ENCODE measurements around the gene STAT4. TPM values are rescaled to one million over a fixed set of nuclear protein-coding genes. Genes with fewer than 3 reads are reported as not detected.

STAT4 gene
- total and polyA plus RNA-seq, 4 donors = 2.5 to 11.5 (median 5.6) TPM

DNA sequence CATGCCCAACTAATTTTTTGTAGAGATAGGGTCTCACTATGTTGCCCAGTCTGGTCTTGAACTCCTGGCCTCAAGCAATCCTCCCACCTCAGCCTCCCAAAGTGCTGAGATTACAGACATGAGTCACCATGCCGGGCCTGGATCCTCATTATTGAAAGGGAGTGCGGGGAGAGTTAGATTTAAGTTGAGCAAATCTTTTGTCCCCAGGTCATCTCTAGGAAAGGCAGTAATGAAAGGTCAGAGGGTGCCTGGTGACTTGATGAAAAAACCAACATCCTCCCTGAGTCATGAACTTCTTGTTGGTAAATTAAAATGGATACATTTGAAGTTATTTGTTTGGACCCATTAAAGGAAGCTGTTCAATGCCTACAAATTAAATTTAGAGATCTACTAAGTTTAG is 25.1 kb downstream of the STAT4 start:
- no peak overlapping the region for H3K9ac ChIP-seq (ENCODE audit: insufficient read depth in 1 of 2, low read length in 2 of 2)
- H3K27ac ChIP-seq (ENCODE audit: low read depth in 1 of 2, low read length in 1 of 2) = no peak overlapping the region
- DNase-seq (no peak), ATAC-seq (ENCODE audit: insufficient read depth, low FRiP score) (no peak)
- H3K9me3 ChIP-seq (ENCODE audit: control insufficient read depth in 4 of 4, insufficient read depth in 3 of 4, low read length in 3 of 4) = no peaks in the 10 kb centered on the region
- WGBS, 2 donors = 37 to 50% methylated on average over 2 of the region's 2 CpGs
- H3K36me3 ChIP-seq (ENCODE audit: control insufficient read depth in 4 of 4, insufficient read depth in 4 of 4, low read length in 4 of 4) = no peaks in the 10 kb centered on the region
- H3K4me3 ChIP-seq = no peak overlapping the region
- H3K4me1 ChIP-seq (ENCODE audit: control insufficient read depth in 5 of 5, insufficient read depth in 5 of 5, low read length in 5 of 5) = no peaks in the 10 kb centered on the region
- TF ChIP-seq, protein P1, sequence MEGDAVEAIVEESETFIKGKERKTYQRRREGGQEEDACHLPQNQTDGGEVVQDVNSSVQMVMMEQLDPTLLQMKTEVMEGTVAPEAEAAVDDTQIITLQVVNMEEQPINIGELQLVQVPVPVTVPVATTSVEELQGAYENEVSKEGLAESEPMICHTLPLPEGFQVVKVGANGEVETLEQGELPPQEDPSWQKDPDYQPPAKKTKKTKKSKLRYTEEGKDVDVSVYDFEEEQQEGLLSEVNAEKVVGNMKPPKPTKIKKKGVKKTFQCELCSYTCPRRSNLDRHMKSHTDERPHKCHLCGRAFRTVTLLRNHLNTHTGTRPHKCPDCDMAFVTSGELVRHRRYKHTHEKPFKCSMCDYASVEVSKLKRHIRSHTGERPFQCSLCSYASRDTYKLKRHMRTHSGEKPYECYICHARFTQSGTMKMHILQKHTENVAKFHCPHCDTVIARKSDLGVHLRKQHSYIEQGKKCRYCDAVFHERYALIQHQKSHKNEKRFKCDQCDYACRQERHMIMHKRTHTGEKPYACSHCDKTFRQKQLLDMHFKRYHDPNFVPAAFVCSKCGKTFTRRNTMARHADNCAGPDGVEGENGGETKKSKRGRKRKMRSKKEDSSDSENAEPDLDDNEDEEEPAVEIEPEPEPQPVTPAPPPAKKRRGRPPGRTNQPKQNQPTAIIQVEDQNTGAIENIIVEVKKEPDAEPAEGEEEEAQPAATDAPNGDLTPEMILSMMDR (IDR thresholded peaks at IDR 0.05; ENCODE audit: control extremely low read depth, extremely low read depth) = no peak
- no peaks in the 10 kb centered on the region for H3K27me3 ChIP-seq (ENCODE audit: control insufficient read depth in 3 of 3, insufficient read depth in 3 of 3, low read length in 2 of 3)

DNA sequence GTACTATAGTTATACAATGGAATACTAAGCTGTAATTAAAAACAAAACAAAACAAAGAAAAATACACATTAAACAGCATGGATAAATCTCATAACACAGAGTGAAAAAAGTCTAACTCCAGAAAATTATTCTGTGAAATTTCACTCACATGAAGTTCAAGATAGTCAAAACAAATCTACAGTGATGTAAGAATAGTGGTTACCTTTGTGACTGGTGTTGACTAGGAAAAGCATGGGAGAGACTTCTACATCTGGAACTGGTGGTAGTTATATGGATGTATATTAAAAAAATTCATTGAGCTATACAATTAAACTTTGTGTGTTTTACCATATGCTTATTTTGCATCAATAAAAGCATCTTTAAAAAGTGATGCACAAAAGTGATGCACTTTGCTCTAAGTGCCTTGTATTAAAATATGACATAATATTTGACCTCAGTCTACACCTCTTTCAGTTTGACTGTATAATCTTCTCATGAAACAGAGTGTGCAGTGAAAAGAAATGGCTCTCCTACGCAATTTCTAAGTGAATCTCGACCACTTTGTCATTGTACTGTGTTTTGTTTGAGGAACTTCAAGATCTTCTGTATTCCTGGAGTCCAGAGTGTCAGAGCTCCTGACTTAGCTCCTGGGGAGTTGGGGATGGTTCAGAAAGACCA is 28.0 kb downstream of the STAT4 start:
- H3K4me1 ChIP-seq (ENCODE audit: control insufficient read depth in 5 of 5, insufficient read depth in 5 of 5, low read length in 5 of 5) = peaks cover 0 to 5% (median 0%) of the 10 kb centered on the region in 5 donors
- H3K9me3 ChIP-seq (ENCODE audit: control insufficient read depth in 4 of 4, insufficient read depth in 3 of 4, low read length in 3 of 4) = no peaks in the 10 kb centered on the region
- 90 to 91% methylated on average over 2 of the region's 2 CpGs for WGBS, 2 donors
- H3K9ac ChIP-seq (ENCODE audit: insufficient read depth in 1 of 2, low read length in 2 of 2) = no peak overlapping the region
- H3K27me3 ChIP-seq (ENCODE audit: control insufficient read depth in 3 of 3, insufficient read depth in 3 of 3, low read length in 2 of 3) = no peaks in the 10 kb centered on the region
- ATAC-seq (ENCODE audit: insufficient read depth, low FRiP score) (no peak), DNase-seq (no peak)
- no peaks in the 10 kb centered on the region for H3K36me3 ChIP-seq (ENCODE audit: control insufficient read depth in 4 of 4, insufficient read depth in 4 of 4, low read length in 4 of 4)
- no peak overlapping the region for H3K27ac ChIP-seq (ENCODE audit: low read depth in 1 of 2, low read length in 1 of 2)
- TF ChIP-seq, protein P1 (IDR thresholded peaks at IDR 0.05; ENCODE audit: control extremely low read depth, extremely low read depth) = no peak
- no peak overlapping the region for H3K4me3 ChIP-seq

DNA sequence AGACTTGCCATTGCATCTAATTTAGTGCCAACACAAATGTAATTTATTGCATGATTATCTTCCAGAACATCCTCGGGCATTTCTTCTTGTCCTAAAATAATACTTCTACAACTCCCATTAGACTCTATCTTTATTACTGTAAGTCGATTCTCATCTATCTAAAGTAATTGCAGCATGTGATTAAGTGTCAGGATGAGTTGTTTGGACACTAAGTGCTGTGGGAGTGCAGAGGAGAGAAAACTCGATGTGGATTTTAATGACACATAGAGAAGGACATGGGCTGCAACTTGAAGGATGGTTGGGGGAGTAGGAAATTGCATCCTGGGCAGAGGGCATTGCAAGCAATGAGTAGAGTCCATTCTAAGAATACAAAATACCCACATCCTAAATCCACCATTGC is 33.5 kb downstream of the STAT4 start:
- 63 to 76% methylated on average over 3 of the region's 3 CpGs for WGBS, 2 donors
- no peak overlapping the region for H3K9ac ChIP-seq (ENCODE audit: insufficient read depth in 1 of 2, low read length in 2 of 2)
- H3K27me3 ChIP-seq (ENCODE audit: control insufficient read depth in 3 of 3, insufficient read depth in 3 of 3, low read length in 2 of 3) = no peaks in the 10 kb centered on the region
- DNase-seq = peak in 2 of 3 donors; percentile 37 to 54
- no peaks in the 10 kb centered on the region for H3K9me3 ChIP-seq (ENCODE audit: control insufficient read depth in 4 of 4, insufficient read depth in 3 of 4, low read length in 3 of 4)
- no peaks in the 10 kb centered on the region for H3K36me3 ChIP-seq (ENCODE audit: control insufficient read depth in 4 of 4, insufficient read depth in 4 of 4, low read length in 4 of 4)
- peaks cover 0 to 11% (median 0%) of the 10 kb centered on the region in 5 donors for H3K4me1 ChIP-seq (ENCODE audit: control insufficient read depth in 5 of 5, insufficient read depth in 5 of 5, low read length in 5 of 5)
- ATAC-seq (ENCODE audit: insufficient read depth, low FRiP score) = no peak
- no peak overlapping the region for H3K4me3 ChIP-seq
- H3K27ac ChIP-seq (ENCODE audit: low read depth in 1 of 2, low read length in 1 of 2) = no peak overlapping the region
- TF ChIP-seq, protein P1 (IDR thresholded peaks at IDR 0.05; ENCODE audit: control extremely low read depth, extremely low read depth) = no peak

DNA sequence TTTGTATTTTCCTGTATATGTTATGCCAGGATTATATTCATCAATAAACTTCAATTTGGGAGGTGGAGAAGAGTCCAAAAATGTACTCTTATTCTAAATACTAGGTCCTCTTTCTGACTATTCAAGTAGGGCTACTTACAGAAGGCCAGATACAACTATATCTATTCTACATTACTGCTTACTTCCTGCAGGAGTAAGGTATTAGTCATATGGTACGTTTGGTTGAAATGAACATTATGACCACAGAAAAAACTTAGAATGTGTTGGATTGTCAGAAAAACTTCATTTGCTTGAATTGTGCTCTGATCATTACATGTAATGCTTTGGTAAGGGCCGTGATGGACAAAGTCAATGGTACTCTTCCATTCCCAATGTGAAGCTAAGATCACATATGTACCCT is 35.0 kb downstream of the STAT4 start:
- no peak overlapping the region for H3K9ac ChIP-seq (ENCODE audit: insufficient read depth in 1 of 2, low read length in 2 of 2)
- no peaks in the 10 kb centered on the region for H3K27me3 ChIP-seq (ENCODE audit: control insufficient read depth in 3 of 3, insufficient read depth in 3 of 3, low read length in 2 of 3)
- H3K36me3 ChIP-seq (ENCODE audit: control insufficient read depth in 4 of 4, insufficient read depth in 4 of 4, low read length in 4 of 4) = no peaks in the 10 kb centered on the region
- H3K4me3 ChIP-seq = no peak overlapping the region
- TF ChIP-seq, protein P1 (IDR thresholded peaks at IDR 0.05; ENCODE audit: control extremely low read depth, extremely low read depth) = no peak
- ATAC-seq (ENCODE audit: insufficient read depth, low FRiP score) = no peak
- peaks cover 0 to 11% (median 0%) of the 10 kb centered on the region in 5 donors for H3K4me1 ChIP-seq (ENCODE audit: control insufficient read depth in 5 of 5, insufficient read depth in 5 of 5, low read length in 5 of 5)
- no peak overlapping the region for H3K27ac ChIP-seq (ENCODE audit: low read depth in 1 of 2, low read length in 1 of 2)
- no peak for DNase-seq
- H3K9me3 ChIP-seq (ENCODE audit: control insufficient read depth in 4 of 4, insufficient read depth in 3 of 4, low read length in 3 of 4) = no peaks in the 10 kb centered on the region
- WGBS, 2 donors = 71 to 73% methylated on average over 2 of the region's 2 CpGs
